ENCODE data around the gene FKBP1A. TPM values are rescaled to one million over a fixed set of nuclear protein-coding genes. Genes with fewer than 3 reads are reported as not detected.

The FKBP1A gene
- total and polyA plus RNA-seq, 2 donors, result 93.4 to 223 TPM

- Histone ChIP-seq H3K9me3 (ENCODE audit: control insufficient read depth in 2 of 2, insufficient read depth in 1 of 2, low read length in 1 of 2) (no peaks in the 10 kb centered on the region), H3K27me3 (ENCODE audit: control insufficient read depth in 2 of 2, insufficient read depth in 1 of 2, low read length in 1 of 2) (no peaks in the 10 kb centered on the region), H3K36me3 (ENCODE audit: control insufficient read depth in 2 of 2, insufficient read depth in 2 of 2, low read length in 1 of 2) (peaks cover 24 to 35% of the 10 kb centered on the region in 2 donors), H3K4me1 (ENCODE audit: control insufficient read depth in 2 of 2, insufficient read depth in 2 of 2, low read length in 2 of 2) (peaks cover 12 to 22% of the 10 kb centered on the region in 2 donors), H3K4me3 (ENCODE audit: low read length in 2 of 2) (no peak overlapping the region), H3K27ac (ENCODE audit: low read depth in 1 of 2, low read length in 1 of 2) (peak overlapping the region; percentile 12 to 59)
- DNase-seq (ENCODE audit: low read depth in 6 of 9, low spot score in 9 of 9), result no peak
- 93% methylated on average over 1 of the region's 1 CpG for WGBS
Measured at GRCh38 chr20:1376007-1376406, 16.8 kb downstream of the FKBP1A start.

- peaks cover 28 to 39% of the 10 kb centered on the region in 2 donors for H3K36me3 ChIP-seq (ENCODE audit: control insufficient read depth in 2 of 2, insufficient read depth in 2 of 2, low read length in 1 of 2)
- DNase-seq (ENCODE audit: low read depth in 6 of 9, low spot score in 9 of 9), result peak in 1 of 9 donors; percentile 16
- 83% methylated on average over 8 of the region's 8 CpGs for WGBS
- no peaks in the 10 kb centered on the region for H3K9me3 ChIP-seq (ENCODE audit: control insufficient read depth in 2 of 2, insufficient read depth in 1 of 2, low read length in 1 of 2)
- no peak overlapping the region for H3K4me3 ChIP-seq (ENCODE audit: low read length in 2 of 2)
- H3K27me3 ChIP-seq (ENCODE audit: control insufficient read depth in 2 of 2, insufficient read depth in 1 of 2, low read length in 1 of 2), result no peaks in the 10 kb centered on the region
- peaks cover 12 to 22% of the 10 kb centered on the region in 2 donors for H3K4me1 ChIP-seq (ENCODE audit: control insufficient read depth in 2 of 2, insufficient read depth in 2 of 2, low read length in 2 of 2)
- peak overlapping the region in 1 of 2 donors; percentile 59 for H3K27ac ChIP-seq (ENCODE audit: low read depth in 1 of 2, low read length in 1 of 2)
Measured at GRCh38 chr20:1375515-1375914, 17.3 kb downstream of the FKBP1A start.

GRCh38 chr20:1374246-1374645 is 18.6 kb downstream of the FKBP1A start:
- H3K27me3 ChIP-seq (ENCODE audit: control insufficient read depth in 2 of 2, insufficient read depth in 1 of 2, low read length in 1 of 2), result no peaks in the 10 kb centered on the region
- peaks cover 10 to 19% of the 10 kb centered on the region in 2 donors for H3K4me1 ChIP-seq (ENCODE audit: control insufficient read depth in 2 of 2, insufficient read depth in 2 of 2, low read length in 2 of 2)
- no peaks in the 10 kb centered on the region for H3K9me3 ChIP-seq (ENCODE audit: control insufficient read depth in 2 of 2, insufficient read depth in 1 of 2, low read length in 1 of 2)
- WGBS, result 95% methylated on average over 2 of the region's 2 CpGs
- no peak overlapping the region for H3K27ac ChIP-seq (ENCODE audit: low read depth in 1 of 2, low read length in 1 of 2)
- H3K36me3 ChIP-seq (ENCODE audit: control insufficient read depth in 2 of 2, insufficient read depth in 2 of 2, low read length in 1 of 2), result peaks cover 33 to 46% of the 10 kb centered on the region in 2 donors
- no peak for DNase-seq (ENCODE audit: low read depth in 6 of 9, low spot score in 9 of 9)
- H3K4me3 ChIP-seq (ENCODE audit: low read length in 2 of 2), result no peak overlapping the region

GRCh38 chr20:1373614-1374013 is 19.2 kb downstream of the FKBP1A start:
- no peak for DNase-seq (ENCODE audit: low read depth in 6 of 9, low spot score in 9 of 9)
- Histone ChIP-seq H3K4me1 (ENCODE audit: control insufficient read depth in 2 of 2, insufficient read depth in 2 of 2, low read length in 2 of 2) (peaks cover 10 to 16% of the 10 kb centered on the region in 2 donors), H3K27me3 (ENCODE audit: control insufficient read depth in 2 of 2, insufficient read depth in 1 of 2, low read length in 1 of 2) (no peaks in the 10 kb centered on the region), H3K9me3 (ENCODE audit: control insufficient read depth in 2 of 2, insufficient read depth in 1 of 2, low read length in 1 of 2) (no peaks in the 10 kb centered on the region), H3K27ac (ENCODE audit: low read depth in 1 of 2, low read length in 1 of 2) (no peak overlapping the region), H3K4me3 (ENCODE audit: low read length in 2 of 2) (no peak overlapping the region), H3K36me3 (ENCODE audit: control insufficient read depth in 2 of 2, insufficient read depth in 2 of 2, low read length in 1 of 2) (peaks cover 36 to 50% of the 10 kb centered on the region in 2 donors)
- WGBS, result 97% methylated on average over 4 of the region's 4 CpGs

GRCh38 chr20:1373036-1373435 is 19.8 kb downstream of the FKBP1A start:
- H3K36me3 ChIP-seq (ENCODE audit: control insufficient read depth in 2 of 2, insufficient read depth in 2 of 2, low read length in 1 of 2), result peaks cover 40 to 56% of the 10 kb centered on the region in 2 donors
- no peak overlapping the region for H3K4me3 ChIP-seq (ENCODE audit: low read length in 2 of 2)
- WGBS, result 98% methylated on average over 3 of the region's 3 CpGs
- DNase-seq (ENCODE audit: low read depth in 6 of 9, low spot score in 9 of 9), result no peak
- H3K9me3 ChIP-seq (ENCODE audit: control insufficient read depth in 2 of 2, insufficient read depth in 1 of 2, low read length in 1 of 2), result no peaks in the 10 kb centered on the region
- H3K27me3 ChIP-seq (ENCODE audit: control insufficient read depth in 2 of 2, insufficient read depth in 1 of 2, low read length in 1 of 2), result no peaks in the 10 kb centered on the region
- peaks cover 10 to 16% of the 10 kb centered on the region in 2 donors for H3K4me1 ChIP-seq (ENCODE audit: control insufficient read depth in 2 of 2, insufficient read depth in 2 of 2, low read length in 2 of 2)
- H3K27ac ChIP-seq (ENCODE audit: low read depth in 1 of 2, low read length in 1 of 2), result no peak overlapping the region

GRCh38 chr20:1371830-1372539 is 20.9 kb downstream of the FKBP1A start:
- 99% methylated on average over 5 of the region's 5 CpGs for WGBS
- H3K27ac ChIP-seq (ENCODE audit: low read depth in 1 of 2, low read length in 1 of 2), result no peak overlapping the region
- peaks cover 44 to 64% of the 10 kb centered on the region in 2 donors for H3K36me3 ChIP-seq (ENCODE audit: control insufficient read depth in 2 of 2, insufficient read depth in 2 of 2, low read length in 1 of 2)
- no peaks in the 10 kb centered on the region for H3K27me3 ChIP-seq (ENCODE audit: control insufficient read depth in 2 of 2, insufficient read depth in 1 of 2, low read length in 1 of 2)
- H3K4me1 ChIP-seq (ENCODE audit: control insufficient read depth in 2 of 2, insufficient read depth in 2 of 2, low read length in 2 of 2), result peaks cover 4 to 8% of the 10 kb centered on the region in 2 donors
- no peak overlapping the region for H3K4me3 ChIP-seq (ENCODE audit: low read length in 2 of 2)
- no peaks in the 10 kb centered on the region for H3K9me3 ChIP-seq (ENCODE audit: control insufficient read depth in 2 of 2, insufficient read depth in 1 of 2, low read length in 1 of 2)
- DNase-seq (ENCODE audit: low read depth in 6 of 9, low spot score in 9 of 9), result no peak

- H3K27me3 ChIP-seq (ENCODE audit: control insufficient read depth in 2 of 2, insufficient read depth in 1 of 2, low read length in 1 of 2), result no peaks in the 10 kb centered on the region
- no peaks in the 10 kb centered on the region for H3K9me3 ChIP-seq (ENCODE audit: control insufficient read depth in 2 of 2, insufficient read depth in 1 of 2, low read length in 1 of 2)
- DNase-seq (ENCODE audit: low read depth in 6 of 9, low spot score in 9 of 9), result no peak
- H3K4me1 ChIP-seq (ENCODE audit: control insufficient read depth in 2 of 2, insufficient read depth in 2 of 2, low read length in 2 of 2), result peaks cover under 1 to 7% of the 10 kb centered on the region in 2 donors
- 82% methylated on average over 3 of the region's 3 CpGs for WGBS
- H3K36me3 ChIP-seq (ENCODE audit: control insufficient read depth in 2 of 2, insufficient read depth in 2 of 2, low read length in 1 of 2), result peaks cover 44 to 64% of the 10 kb centered on the region in 2 donors
- H3K27ac ChIP-seq (ENCODE audit: low read depth in 1 of 2, low read length in 1 of 2), result no peak overlapping the region
- no peak overlapping the region for H3K4me3 ChIP-seq (ENCODE audit: low read length in 2 of 2)
Measured at GRCh38 chr20:1371202-1371782, 21.6 kb downstream of the FKBP1A start.

- Histone ChIP-seq H3K4me3 (ENCODE audit: low read length in 2 of 2) (no peak overlapping the region), H3K27ac (ENCODE audit: low read depth in 1 of 2, low read length in 1 of 2) (no peak overlapping the region), H3K27me3 (ENCODE audit: control insufficient read depth in 2 of 2, insufficient read depth in 1 of 2, low read length in 1 of 2) (no peaks in the 10 kb centered on the region), H3K36me3 (ENCODE audit: control insufficient read depth in 2 of 2, insufficient read depth in 2 of 2, low read length in 1 of 2) (peaks cover 44 to 68% of the 10 kb centered on the region in 2 donors), H3K4me1 (ENCODE audit: control insufficient read depth in 2 of 2, insufficient read depth in 2 of 2, low read length in 2 of 2) (peaks cover 0 to under 1% of the 10 kb centered on the region in 2 donors), H3K9me3 (ENCODE audit: control insufficient read depth in 2 of 2, insufficient read depth in 1 of 2, low read length in 1 of 2) (no peaks in the 10 kb centered on the region)
- 85% methylated on average over 2 of the region's 2 CpGs for WGBS
- no peak for DNase-seq (ENCODE audit: low read depth in 6 of 9, low spot score in 9 of 9)
Measured at GRCh38 chr20:1370548-1371110, 22.2 kb downstream of the FKBP1A start.

- Histone ChIP-seq H3K36me3 (ENCODE audit: control insufficient read depth in 2 of 2, insufficient read depth in 2 of 2, low read length in 1 of 2) (peaks cover 44 to 72% of the 10 kb centered on the region in 2 donors), H3K27ac (ENCODE audit: low read depth in 1 of 2, low read length in 1 of 2) (no peak overlapping the region), H3K9me3 (ENCODE audit: control insufficient read depth in 2 of 2, insufficient read depth in 1 of 2, low read length in 1 of 2) (no peaks in the 10 kb centered on the region), H3K27me3 (ENCODE audit: control insufficient read depth in 2 of 2, insufficient read depth in 1 of 2, low read length in 1 of 2) (no peaks in the 10 kb centered on the region), H3K4me3 (ENCODE audit: low read length in 2 of 2) (no peak overlapping the region), H3K4me1 (ENCODE audit: control insufficient read depth in 2 of 2, insufficient read depth in 2 of 2, low read length in 2 of 2) (no peaks in the 10 kb centered on the region)
- no peak for DNase-seq (ENCODE audit: low read depth in 6 of 9, low spot score in 9 of 9)
- WGBS, result 83% methylated on average over 3 of the region's 3 CpGs
Measured at GRCh38 chr20:1369970-1370369, 22.9 kb downstream of the FKBP1A start.
